K562 (cell line): ENCODE data around the gene MDK.

Experiments
- E2F4 ChIP-seq: sonication (generic); formaldehyde crosslinking; IDR thresholded peaks from 2 replicates; pipeline ENCODE4 v1.8.0; 2022; ENCODE audit warnings: mild to moderate bottlenecking, low read depth, missing genetic modification reagents
- HDAC2 ChIP-seq: fragments of 450-650 bp; IDR thresholded peaks from 2 replicates; pipeline ENCODE4 v1.6.1; 2016; ENCODE audit warnings: mild to moderate bottlenecking
- KLF13 ChIP-seq: fragments of 450-650 bp; IDR thresholded peaks from 2 replicates; pipeline ENCODE4 v1.6.1; 2016; ENCODE audit warnings: missing genetic modification characterization, low read depth, mild to moderate bottlenecking, missing compliant biosample characterization, moderate library complexity, borderline replicate concordance
- NFE2L1 ChIP-seq: fragments of 450-650 bp; IDR thresholded peaks from 2 replicates; pipeline ENCODE4 v1.6.1; 2016; ENCODE audit warnings: missing genetic modification characterization, low read depth, mild to moderate bottlenecking, missing compliant biosample characterization, moderate library complexity, borderline replicate concordance
- NR2C2 ChIP-seq, 2 experiments: fragments of 200-800 bp in 1 of 2; sonication (Bioruptor generic) in 1 of 2; sonication (generic) in 1 of 2; formaldehyde crosslinking in 1 of 2; IDR thresholded peaks; 2 replicates each; pipeline versions ENCODE4 v1.6.1 to v1.8.0; 2016 to 2022; ENCODE audit warnings: mild to moderate bottlenecking in 1 of 2, missing compliant biosample characterization in 1 of 2, missing genetic modification characterization in 1 of 2, missing genetic modification reagents in 1 of 2

GRCh38 chr11:46339816-46340215 is 41.7 kb upstream of the MDK start:
- TF ChIP-seq KLF13 (tag): no peak
- no peak for TF ChIP-seq NR2C2 (CRISPR knock-in tag; IDR thresholded peaks at IDR 0.05)
- no peak for TF ChIP-seq NR2C2 (tag; IDR thresholded peaks at IDR 0.05)
- TF ChIP-seq HDAC2: no peak
- no peak for TF ChIP-seq NFE2L1 (tag)
- no peak for TF ChIP-seq E2F4
